GM12874 (cell line): ENCODE data around the gene CHD1L.

Experiments used
- CTCF ChIP-seq: IDR thresholded peaks from 2 replicates; pipeline ENCODE4 v1.5.1; 2011; ENCODE audit warnings: low read depth, mild to moderate bottlenecking, control low read depth, low read length, moderate library complexity; ENCODE audit not compliant: insufficient read depth

Gene CHD1L

GRCh38 chr1:147283011-147283410 lies 40.5 kb downstream of the CHD1L start:
- TF ChIP-seq CTCF = no peak

GRCh38 chr1:147287133-147287865 lies 44.8 kb downstream of the CHD1L start:
- no peak for TF ChIP-seq CTCF

- no peak for TF ChIP-seq CTCF
Measured at GRCh38 chr1:147292012-147292411, 49.5 kb downstream of the CHD1L start.

GRCh38 chr1:147292631-147293251 lies 50.3 kb downstream of the CHD1L start:
- TF ChIP-seq CTCF = no peak

- no peak for TF ChIP-seq CTCF
Measured at GRCh38 chr1:147297438-147297837, 55.0 kb downstream of the CHD1L start.

- no peak for TF ChIP-seq CTCF
Measured at GRCh38 chr1:147316968-147317367, 74.5 kb downstream of the CHD1L start.

- TF ChIP-seq CTCF = no peak
Measured at GRCh38 chr1:147334292-147334691, 91.8 kb downstream of the CHD1L start.
